Measurements from ENCODE around the gene STAP2. TPM values are rescaled to one million over a fixed set of nuclear protein-coding genes. Genes with fewer than 3 reads are reported as not detected.

STAP2 gene
- total RNA-seq, 1 experiment from 2014 or later: 72.6 TPM

GRCh38 chr19:4379383-4380253 lies 41.0 kb upstream of the STAP2 start:
- Histone ChIP-seq H3K27me3 (ENCODE audit: low read length) (no peaks in the 10 kb centered on the region), H3K9ac (ENCODE audit: low read length) (no peak overlapping the region), H3K27ac (ENCODE audit: low read length) (peak overlapping the region; percentile 56), H3K4me2 (ENCODE audit: low read length) (peak overlapping the region; percentile 48), H3K9me2 (replicated peaks; ENCODE audit: low read length) (no peaks in the 10 kb centered on the region), H3K4me3 (ENCODE audit: low read length) (no peak overlapping the region), H3K36me3 (ENCODE audit: low read depth, low read length) (no peaks in the 10 kb centered on the region), H3K9me3 (ENCODE audit: low read length) (no peaks in the 10 kb centered on the region), H4K20me1 (ENCODE audit: low read length) (no peaks in the 10 kb centered on the region), H3K79me2 (ENCODE audit: low read length) (peaks cover 49% of the 10 kb centered on the region), H3K4me1 (ENCODE audit: insufficient read depth, low read length) (peaks cover 59% of the 10 kb centered on the region), H2AFZ (ENCODE audit: low read length) (no peak overlapping the region), H3F3A (ENCODE audit: low read length, unreplicated experiment) (peaks cover 7% of the 10 kb centered on the region)
- ATAC-seq: peak; percentile 5; the same call in 1 of the 2 replicates
- DNase-seq: peak; percentile 91
- intact Hi-C loops (cut with micrococcal nuclease): no loop called here
- no TSS peak for BruUV-seq (replicated peaks)
- ChIA-PET POLR2A (ENCODE audit: unreplicated experiment) (interaction anchor here (0.6 kb wide), 1 partner anchor 291 kb away, joined by 12 read pairs; no protein-coding TSS in a partner anchor), CTCF (no interaction called here)
- TF ChIP-seq, protein P1, sequence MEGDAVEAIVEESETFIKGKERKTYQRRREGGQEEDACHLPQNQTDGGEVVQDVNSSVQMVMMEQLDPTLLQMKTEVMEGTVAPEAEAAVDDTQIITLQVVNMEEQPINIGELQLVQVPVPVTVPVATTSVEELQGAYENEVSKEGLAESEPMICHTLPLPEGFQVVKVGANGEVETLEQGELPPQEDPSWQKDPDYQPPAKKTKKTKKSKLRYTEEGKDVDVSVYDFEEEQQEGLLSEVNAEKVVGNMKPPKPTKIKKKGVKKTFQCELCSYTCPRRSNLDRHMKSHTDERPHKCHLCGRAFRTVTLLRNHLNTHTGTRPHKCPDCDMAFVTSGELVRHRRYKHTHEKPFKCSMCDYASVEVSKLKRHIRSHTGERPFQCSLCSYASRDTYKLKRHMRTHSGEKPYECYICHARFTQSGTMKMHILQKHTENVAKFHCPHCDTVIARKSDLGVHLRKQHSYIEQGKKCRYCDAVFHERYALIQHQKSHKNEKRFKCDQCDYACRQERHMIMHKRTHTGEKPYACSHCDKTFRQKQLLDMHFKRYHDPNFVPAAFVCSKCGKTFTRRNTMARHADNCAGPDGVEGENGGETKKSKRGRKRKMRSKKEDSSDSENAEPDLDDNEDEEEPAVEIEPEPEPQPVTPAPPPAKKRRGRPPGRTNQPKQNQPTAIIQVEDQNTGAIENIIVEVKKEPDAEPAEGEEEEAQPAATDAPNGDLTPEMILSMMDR (conservative IDR thresholded peaks at IDR 0.05; ENCODE audit: low read depth, low read length): no peak
- TF ChIP-seq EZH2phosphoT487 (IDR thresholded peaks at IDR 0.05; ENCODE audit: borderline replicate concordance, low read length) (no peak), EZH2 (IDR thresholded peaks at IDR 0.05; ENCODE audit: low read length, unreplicated experiment) (no peak)

GRCh38 chr19:4378886-4379285 lies 40.3 kb upstream of the STAP2 start:
- ChIA-PET POLR2A (ENCODE audit: unreplicated experiment) (no interaction called here), CTCF (no interaction called here)
- no peak overlapping the region for H2AFZ ChIP-seq (ENCODE audit: low read length)
- no peaks in the 10 kb centered on the region for H3K9me2 ChIP-seq (replicated peaks; ENCODE audit: low read length)
- ATAC-seq (no peak), DNase-seq (no peak)
- H3K4me1 ChIP-seq (ENCODE audit: insufficient read depth, low read length): peaks cover 66% of the 10 kb centered on the region
- no peak overlapping the region for H3K9ac ChIP-seq (ENCODE audit: low read length)
- TF ChIP-seq, protein P1 (conservative IDR thresholded peaks at IDR 0.05; ENCODE audit: low read depth, low read length): no peak
- TF ChIP-seq EZH2 (IDR thresholded peaks at IDR 0.05; ENCODE audit: low read length, unreplicated experiment): no peak
- TF ChIP-seq EZH2phosphoT487 (IDR thresholded peaks at IDR 0.05; ENCODE audit: borderline replicate concordance, low read length): no peak
- peak overlapping the region; percentile 48 for H3K4me2 ChIP-seq (ENCODE audit: low read length)
- H4K20me1 ChIP-seq (ENCODE audit: low read length): no peaks in the 10 kb centered on the region
- intact Hi-C loops (cut with micrococcal nuclease): no loop called here
- H3K79me2 ChIP-seq (ENCODE audit: low read length): peaks cover 48% of the 10 kb centered on the region
- peaks cover 7% of the 10 kb centered on the region for H3F3A ChIP-seq (ENCODE audit: low read length, unreplicated experiment)
- H3K27ac ChIP-seq (ENCODE audit: low read length): peak overlapping the region; percentile 37; the same call in 1 of the 2 replicates
- BruUV-seq (replicated peaks): no TSS peak
- H3K27me3 ChIP-seq (ENCODE audit: low read length): no peaks in the 10 kb centered on the region
- no peaks in the 10 kb centered on the region for H3K36me3 ChIP-seq (ENCODE audit: low read depth, low read length)
- no peak overlapping the region for H3K4me3 ChIP-seq (ENCODE audit: low read length)
- no peaks in the 10 kb centered on the region for H3K9me3 ChIP-seq (ENCODE audit: low read length)

Measured in PC-3 (cell line).